Thoracic aorta (tissue), 2 donors: ENCODE data around the gene CENPP. TPM values are rescaled to one million over a fixed set of nuclear protein-coding genes. Genes with fewer than 3 reads are reported as not detected.

Experiments
- ATAC-seq: fragments of 150-250 bp; one replicate; pipeline ENCODE4 v1.8.0; 2017; ENCODE audit warnings: low read depth; ENCODE audit not compliant: insufficient number of reproducible peaks, low FRiP score
- DNase-seq: peaks from one replicate; pipeline ENCODE4 v3.0.0-alpha.2; 2020; ENCODE audit warnings: low spot score
- H3K27ac ChIP-seq, 2 donors: fragments of 200-600 bp; sonication (generic); 1 replicate in 1 of 2; 2 replicates in 1 of 2; pipeline ENCODE4 v1.5.1; 2016; ENCODE audit warnings: mild to moderate bottlenecking in 2 of 2, moderate library complexity in 2 of 2
- H3K27me3 ChIP-seq: fragments of 200-600 bp; sonication (generic); replicated peaks from 2 replicates; pipeline ENCODE4 v1.6.0; 2016; ENCODE audit warnings: mild to moderate bottlenecking; ENCODE audit not compliant: insufficient read depth
- H3K36me3 ChIP-seq: fragments of 200-600 bp; sonication (generic); one replicate; pipeline ENCODE4 v1.5.1; 2016
- H3K4me1 ChIP-seq, 2 donors: fragments of 200-600 bp; sonication (generic); 1 replicate in 1 of 2; 2 replicates in 1 of 2; pipeline versions ENCODE4 v1.5.1 to v1.6.0; 2016; ENCODE audit warnings: low read depth in 2 of 2, mild to moderate bottlenecking in 1 of 2; ENCODE audit not compliant: control insufficient read depth in 1 of 2
- H3K4me3 ChIP-seq: fragments of 200-600 bp; sonication (generic); 2 replicates; pipeline ENCODE4 v1.5.1; 2016; ENCODE audit warnings: mild to moderate bottlenecking
- H3K9me3 ChIP-seq: fragments of 200-600 bp; sonication (generic); 2 replicates; pipeline ENCODE4 v1.5.1; 2016
- CTCF ChIP-seq: fragments of 200-600 bp; sonication (generic); IDR thresholded peaks from one replicate; pipeline ENCODE4 v1.5.1; 2019; ENCODE audit warnings: antibody characterized with exemption
- total RNA-seq, 2 donors: library from RNA; depleted of rRNA; stranded (reverse); fragments of >200 nt; gene quantifications; one replicate each; pipeline versions ENCODE4 v1.1.0 to v1.2.3, GENCODE V29; 2016

Gene CENPP
- total RNA-seq, 2 donors from 2014 or later, result 3.8 to 13.6 TPM

GRCh38 chr9:92607773-92608172 lies 282.0 kb downstream of the CENPP start:
- Histone ChIP-seq H3K36me3 (peaks cover 11% of the 10 kb centered on the region), H3K4me1 (peaks cover 22 to 33% of the 10 kb centered on the region in 2 donors), H3K27me3 (no peaks in the 10 kb centered on the region), H3K27ac (peak overlapping the region; percentile 69 to 84), H3K4me3 (peak overlapping the region; percentile 8), H3K9me3 (no peaks in the 10 kb centered on the region)
- DNase-seq (no peak), ATAC-seq (no peak)
- TF ChIP-seq CTCF, result no peak

GRCh38 chr9:92608241-92608908 lies 282.6 kb downstream of the CENPP start:
- peaks cover 17% of the 10 kb centered on the region for H3K36me3 ChIP-seq

DNA sequence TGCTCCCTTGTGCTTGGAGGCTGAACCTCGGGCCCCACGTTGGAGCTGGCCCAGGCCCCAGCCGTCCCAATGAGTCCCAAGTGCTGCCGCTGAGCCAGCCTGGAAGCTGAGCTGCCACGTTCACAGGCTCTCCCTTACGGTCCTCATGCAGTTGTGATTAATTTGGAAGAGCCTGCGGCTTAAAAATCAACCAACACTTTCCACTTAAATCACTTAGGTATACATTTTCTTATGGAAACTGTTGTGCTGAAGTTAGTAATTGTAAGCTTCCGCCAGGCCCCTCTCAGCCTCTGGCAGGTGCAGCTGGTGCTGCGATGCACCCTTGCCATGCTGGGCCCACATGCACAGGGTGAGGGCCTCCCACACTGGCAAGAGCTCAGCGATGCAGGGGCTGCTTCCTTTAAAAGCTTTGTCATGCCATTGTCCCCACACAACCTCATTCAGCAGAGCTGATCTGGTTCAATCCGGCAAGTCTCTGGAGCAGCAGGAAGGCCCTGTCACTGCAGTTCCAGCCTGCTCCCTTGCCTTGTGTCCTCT lies 283.2 kb downstream of the CENPP start:
- H3K27me3 ChIP-seq, result no peaks in the 10 kb centered on the region
- peaks cover 18% of the 10 kb centered on the region for H3K36me3 ChIP-seq
- H3K4me3 ChIP-seq, result no peak overlapping the region
- H3K27ac ChIP-seq, result peak overlapping the region; percentile 69 to 84
- TF ChIP-seq CTCF, result no peak
- no peaks in the 10 kb centered on the region for H3K9me3 ChIP-seq
- no peak for DNase-seq
- no peak for ATAC-seq
- peaks cover 22 to 34% of the 10 kb centered on the region in 2 donors for H3K4me1 ChIP-seq

More at GRCh38 chr9:92608241-92608908, 282.6 kb downstream of the CENPP start:
- Histone ChIP-seq H3K27ac (peak overlapping the region; percentile 69 to 84), H3K27me3 (no peaks in the 10 kb centered on the region), H3K4me1 (peaks cover 22 to 33% of the 10 kb centered on the region in 2 donors), H3K9me3 (no peaks in the 10 kb centered on the region), H3K4me3 (peak overlapping the region; percentile 8)
- ATAC-seq (no peak), DNase-seq (no peak)
- TF ChIP-seq CTCF, result no peak

GRCh38 chr9:92610470-92611420 lies 285.0 kb downstream of the CENPP start:
- H3K4me1 ChIP-seq, result peaks cover 32 to 52% of the 10 kb centered on the region in 2 donors
- H3K36me3 ChIP-seq, result peaks cover 18% of the 10 kb centered on the region
- TF ChIP-seq CTCF, result no peak
- H3K27ac ChIP-seq, result no peak overlapping the region
- H3K4me3 ChIP-seq, result no peak overlapping the region
- no peak for DNase-seq
- ATAC-seq, result no peak
- H3K9me3 ChIP-seq, result no peaks in the 10 kb centered on the region
- H3K27me3 ChIP-seq, result no peaks in the 10 kb centered on the region
